Uterus (tissue), 2 donors: ENCODE measurements around the gene BAHCC1.

Source experiments
- CTCF ChIP-seq, 4 experiments: fragments of 200-600 bp in 2 of 4; fragments of 450-650 bp in 2 of 4; sonication (generic) in 2 of 4; IDR thresholded peaks; one replicate each; pipeline ENCODE4 v1.5.1; 2016 to 2019; ENCODE audit warnings: antibody characterized with exemption in 4 of 4, mild to moderate bottlenecking in 2 of 4, moderate library complexity in 1 of 4
- POLR2A ChIP-seq, 2 donors: fragments of 450-650 bp; IDR thresholded peaks; one replicate each; pipeline ENCODE4 v1.6.1; 2016; ENCODE audit warnings: antibody characterized with exemption in 2 of 2, mild to moderate bottlenecking in 1 of 2, moderate library complexity in 1 of 2

- TF ChIP-seq CTCF (IDR thresholded peaks at IDR 0.05) (peak in 3 of 4 experiments; percentile 16 to 40 (median 28)), POLR2A (IDR thresholded peaks at IDR 0.05) (peak; percentile 76 to 82)
Measured at GRCh38 chr17:81393684-81394376, 1.4 kb upstream of the BAHCC1 start.
